ENCODE results near the gene TMEM200A.
A peak's percentile ranks its signal among the peaks of the same experiment; 100 is the strongest.

Gene TMEM200A

GRCh38 chr6:130473886-130474285 lies 108.1 kb downstream of the TMEM200A start:
- Mint-ChIP-seq H3K9me3 (peaks cover 8% of the 10 kb centered on the region), H3K4me1 (no peaks in the 10 kb centered on the region), H3K36me3 (no peaks in the 10 kb centered on the region), H3K27ac (no peak overlapping the region), H3K27me3 (peaks cover 8% of the 10 kb centered on the region), H3K4me3 (no peak overlapping the region)
- ATAC-seq, result no peak

GRCh38 chr6:130482645-130483390 lies 117.0 kb downstream of the TMEM200A start:
- H3K4me1 Mint-ChIP-seq, result no peaks in the 10 kb centered on the region
- no peaks in the 10 kb centered on the region for H3K27me3 Mint-ChIP-seq
- H3K4me3 Mint-ChIP-seq, result no peak overlapping the region

GRCh38 chr6:130485870-130486269 lies 120.1 kb downstream of the TMEM200A start:
- Mint-ChIP-seq H3K4me1 (peaks cover 2% of the 10 kb centered on the region), H3K27me3 (no peaks in the 10 kb centered on the region), H3K4me3 (no peak overlapping the region), H3K27ac (no peak overlapping the region), H3K36me3 (no peaks in the 10 kb centered on the region), H3K9me3 (no peaks in the 10 kb centered on the region)
- no peak for ATAC-seq

More at GRCh38 chr6:130482645-130483390, 117.0 kb downstream of the TMEM200A start:
- Mint-ChIP-seq H3K9me3 (no peaks in the 10 kb centered on the region), H3K36me3 (no peaks in the 10 kb centered on the region), H3K27ac (no peak overlapping the region)
- peak; percentile 31 for ATAC-seq

- Mint-ChIP-seq H3K9me3 (no peaks in the 10 kb centered on the region), H3K4me1 (peaks cover 6% of the 10 kb centered on the region), H3K27me3 (no peaks in the 10 kb centered on the region), H3K36me3 (no peaks in the 10 kb centered on the region), H3K27ac (no peak overlapping the region), H3K4me3 (no peak overlapping the region)
- ATAC-seq, result no peak
Measured at GRCh38 chr6:130486417-130486816, 120.6 kb downstream of the TMEM200A start.

- Mint-ChIP-seq H3K36me3 (no peaks in the 10 kb centered on the region), H3K4me3 (no peak overlapping the region), H3K27ac (no peak overlapping the region), H3K9me3 (peaks cover 10% of the 10 kb centered on the region), H3K4me1 (peaks cover 6% of the 10 kb centered on the region), H3K27me3 (no peaks in the 10 kb centered on the region)
- no peak for ATAC-seq
Measured at GRCh38 chr6:130489514-130489913, 123.7 kb downstream of the TMEM200A start.

Data from stimulated activated memory B cell treated with anti-CD40 and anti-IgM and Interleukin-4, amounts not matched to agents 10 μg/mL and 1 μg/mL and 100 μg/mL, for 72 hours (primary cell).